Body of pancreas (tissue), 4 donors: ENCODE measurements around the gene TRPM3.

Source experiments
- POLR2A ChIP-seq, 3 donors: fragments of 450-650 bp; IDR thresholded peaks; one replicate each; pipeline ENCODE4 v1.6.1; 2016; ENCODE audit warnings: antibody characterized with exemption in 3 of 3, mild to moderate bottlenecking in 2 of 3
- TF ChIP-seq, protein P1 (sequence below), 7 experiments: fragments of 450-650 bp in 4 of 7; fragments of 200-600 bp in 3 of 7; sonication (generic) in 3 of 7; IDR thresholded peaks; one replicate each; pipeline ENCODE4 v1.5.1; 2016 to 2019; ENCODE audit warnings: antibody characterized with exemption in 7 of 7

DNA sequence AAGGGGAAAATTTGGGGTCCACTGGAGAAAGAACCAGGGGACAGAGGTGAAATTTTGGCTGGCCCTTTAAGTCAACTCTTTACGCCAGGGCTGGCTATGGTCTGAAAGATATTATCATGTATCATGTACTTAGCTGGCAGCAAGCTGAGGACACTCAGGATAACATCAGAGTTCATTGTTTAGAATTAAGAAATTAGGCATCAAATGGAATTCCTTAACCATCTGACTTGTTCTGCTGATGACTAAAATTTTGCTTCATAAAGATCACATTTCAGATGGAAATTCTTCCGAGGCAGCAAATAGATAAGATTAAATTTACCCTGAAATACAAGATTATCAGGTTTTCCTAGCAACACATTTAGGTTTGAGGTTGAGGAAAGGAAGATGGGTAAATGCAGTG is 437.6 kb downstream of the TRPM3 start:
- TF ChIP-seq, protein P1, sequence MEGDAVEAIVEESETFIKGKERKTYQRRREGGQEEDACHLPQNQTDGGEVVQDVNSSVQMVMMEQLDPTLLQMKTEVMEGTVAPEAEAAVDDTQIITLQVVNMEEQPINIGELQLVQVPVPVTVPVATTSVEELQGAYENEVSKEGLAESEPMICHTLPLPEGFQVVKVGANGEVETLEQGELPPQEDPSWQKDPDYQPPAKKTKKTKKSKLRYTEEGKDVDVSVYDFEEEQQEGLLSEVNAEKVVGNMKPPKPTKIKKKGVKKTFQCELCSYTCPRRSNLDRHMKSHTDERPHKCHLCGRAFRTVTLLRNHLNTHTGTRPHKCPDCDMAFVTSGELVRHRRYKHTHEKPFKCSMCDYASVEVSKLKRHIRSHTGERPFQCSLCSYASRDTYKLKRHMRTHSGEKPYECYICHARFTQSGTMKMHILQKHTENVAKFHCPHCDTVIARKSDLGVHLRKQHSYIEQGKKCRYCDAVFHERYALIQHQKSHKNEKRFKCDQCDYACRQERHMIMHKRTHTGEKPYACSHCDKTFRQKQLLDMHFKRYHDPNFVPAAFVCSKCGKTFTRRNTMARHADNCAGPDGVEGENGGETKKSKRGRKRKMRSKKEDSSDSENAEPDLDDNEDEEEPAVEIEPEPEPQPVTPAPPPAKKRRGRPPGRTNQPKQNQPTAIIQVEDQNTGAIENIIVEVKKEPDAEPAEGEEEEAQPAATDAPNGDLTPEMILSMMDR (IDR thresholded peaks at IDR 0.05) = no peak
- TF ChIP-seq POLR2A (IDR thresholded peaks at IDR 0.05) = no peak
